Naive thymus-derived CD8-positive, alpha-beta T cell (primary cell): ENCODE results near the gene CYTH1. TPM values are rescaled to one million over a fixed set of nuclear protein-coding genes. Genes with fewer than 3 reads are reported as not detected.

Experiments used
- ATAC-seq, 2 donors: fragments of 150-1000 bp; cut with Tn5 transposase in 1 of 2; sonication (Bioruptor Pico), chemical (Tn5 transposase) in 1 of 2; 1 replicate in 1 of 2; 2 replicates in 1 of 2; pipeline ENCODE4 v1.10.0; 2021; ENCODE audit warnings: mild to moderate bottlenecking in 2 of 2, moderate library complexity in 2 of 2
- POLR2A ChIA-PET: fragments of 350-600 bp; sonication (Branson Sonifier 250); formaldehyde crosslinking; loops from one replicate; lab custom pipeline; 2021; ENCODE audit warnings: antibody characterized with exemption; lab: Charles Lee
- DNase-seq, 10 donors: peaks; one replicate each; pipeline versions ENCODE4 v3.0.0 to v3.0.0-alpha.2; 2020 to 2022
- H3K27ac Mint-ChIP-seq, 10 donors: one replicate each; pipeline ENCODE4 v1.8.0; 2020 to 2022; ENCODE audit warnings: mild to moderate bottlenecking in 10 of 10, mixed read lengths in 10 of 10, moderate library complexity in 4 of 10, inconsistent platforms in 1 of 10
- H3K27me3 Mint-ChIP-seq, 5 donors: one replicate each; pipeline ENCODE4 v1.8.0; 2021 to 2022; ENCODE audit warnings: mixed read lengths in 5 of 5
- H3K36me3 Mint-ChIP-seq, 3 donors: one replicate each; pipeline ENCODE4 v1.8.0; 2020 to 2022; ENCODE audit warnings: mixed read lengths in 3 of 3, mild to moderate bottlenecking in 2 of 3, inconsistent platforms in 1 of 3
- H3K4me1 Mint-ChIP-seq, 4 donors: one replicate each; pipeline ENCODE4 v1.8.0; 2021 to 2022; ENCODE audit warnings: mixed read lengths in 4 of 4
- H3K4me3 Mint-ChIP-seq, 10 donors: one replicate each; pipeline ENCODE4 v1.8.0; 2020 to 2022; ENCODE audit warnings: mild to moderate bottlenecking in 10 of 10, mixed read lengths in 10 of 10, moderate library complexity in 6 of 10, inconsistent platforms in 1 of 10
- H3K9me3 Mint-ChIP-seq, 9 donors: one replicate each; pipeline ENCODE4 v1.8.0; 2020 to 2022; ENCODE audit warnings: mixed read lengths in 9 of 9, mild to moderate bottlenecking in 3 of 9, inconsistent platforms in 1 of 9, moderate library complexity in 1 of 9
- polyA plus RNA-seq, 3 donors: library from polyadenylated mRNA; unstranded; fragments of 300-500 nt; fragmentation: Illumina TruSeq; gene quantifications; one replicate each; pipeline ENCODE4 v1.2.3, GENCODE V29; 2021
- total RNA-seq, 8 experiments: library from RNA in 2 of 8; stranded (reverse) in 2 of 8; gene quantifications; one replicate each; pipeline ENCODE4 v1.2.3 and lab custom pipeline; 2021 to 2026

CYTH1 gene
- total RNA-seq (100 to 1,000 TPM; 415 to 423 TPM), polyA plus RNA-seq (100 to 1,000 TPM; 220 to 320 (median 243) TPM), total RNA-seq (lab: John Stamatoyannopoulos, UW) (189 to 820 (median 590) reads per million in 6 experiments)

- POLR2A ChIA-PET, result interaction anchor here (0.7 to 9.4 kb wide), 11 partner anchors 8 to 59 kb away, joined by 3 to 188 read pairs (median 9); partner anchors contain the start of gene USP36
- Mint-ChIP-seq H3K4me3 (peak within 1 kb of the TSS; percentile 88 to 98 (median 94)), H3K9me3 (no peaks in the 10 kb centered on the region), H3K36me3 (peaks cover 0 to 7% (median 6%) of the 10 kb centered on the region in 3 donors), H3K27me3 (no peaks in the 10 kb centered on the region), H3K4me1 (peaks cover 12 to 72% (median 54%) of the 10 kb centered on the region in 4 donors), H3K27ac (peak within 1 kb of the TSS; percentile 91 to 99 (median 95))
- DNase-seq (peak in 2 of 10 donors; percentile 35 to 45), ATAC-seq (no peak)
Measured at GRCh38 chr17:78781893-78782304, at the start of gene CYTH1. CYTH1 (minus strand) TSS chr17:78782273; CDS start chr17:78782223, 50 bp downstream.

GRCh38 chr17:78829477-78829876 lies 47.4 kb upstream of the CYTH1 start:
- peaks cover 18 to 42% (median 27%) of the 10 kb centered on the region in 4 donors for H3K4me1 Mint-ChIP-seq
- no peaks in the 10 kb centered on the region for H3K27me3 Mint-ChIP-seq
- ATAC-seq, result no peak
- H3K9me3 Mint-ChIP-seq, result no peaks in the 10 kb centered on the region
- H3K27ac Mint-ChIP-seq, result no peak overlapping the region
- POLR2A ChIA-PET, result interaction anchor here (0.8 to 1.1 kb wide), 2 partner anchors 45 to 58 kb away, joined by 3 to 4 read pairs; no protein-coding TSS in a partner anchor
- peaks cover 15 to 97% (median 47%) of the 10 kb centered on the region in 3 donors for H3K36me3 Mint-ChIP-seq
- DNase-seq, result no peak
- H3K4me3 Mint-ChIP-seq, result no peak overlapping the region

GRCh38 chr17:78828470-78829185 lies 46.6 kb upstream of the CYTH1 start:
- no peaks in the 10 kb centered on the region for H3K9me3 Mint-ChIP-seq
- peaks cover 15 to 97% (median 54%) of the 10 kb centered on the region in 3 donors for H3K36me3 Mint-ChIP-seq
- POLR2A ChIA-PET, result interaction anchor here (0.8 to 1.7 kb wide), 3 partner anchors 10 to 57 kb away, joined by 3 to 5 read pairs (median 4); no protein-coding TSS in a partner anchor
- H3K27me3 Mint-ChIP-seq, result no peaks in the 10 kb centered on the region
- DNase-seq (no peak), ATAC-seq (peak; percentile 24 to 46)
- H3K27ac Mint-ChIP-seq, result peak overlapping the region in 5 of 10 donors; percentile 27 to 81 (median 68)
- H3K4me1 Mint-ChIP-seq, result peaks cover 21 to 50% (median 31%) of the 10 kb centered on the region in 4 donors
- peak overlapping the region in 1 of 10 donors; percentile 44 for H3K4me3 Mint-ChIP-seq

- no peaks in the 10 kb centered on the region for H3K9me3 Mint-ChIP-seq
- POLR2A ChIA-PET, result interaction anchor here (0.9 to 1.7 kb wide), 3 partner anchors 8 to 21 kb away, joined by 3 to 5 read pairs (median 3); no protein-coding TSS in a partner anchor
- H3K36me3 Mint-ChIP-seq, result peaks cover 15 to 97% (median 57%) of the 10 kb centered on the region in 3 donors
- DNase-seq (no peak), ATAC-seq (no peak)
- H3K4me3 Mint-ChIP-seq, result no peak overlapping the region
- H3K27me3 Mint-ChIP-seq, result no peaks in the 10 kb centered on the region
- peak overlapping the region in 4 of 10 donors; percentile 21 to 58 (median 40) for H3K27ac Mint-ChIP-seq
- peaks cover 20 to 50% (median 35%) of the 10 kb centered on the region in 4 donors for H3K4me1 Mint-ChIP-seq
Measured at GRCh38 chr17:78826836-78827509, 44.9 kb upstream of the CYTH1 start.

GRCh38 chr17:78826421-78826820 lies 44.3 kb upstream of the CYTH1 start:
- peak overlapping the region in 5 of 10 donors; percentile 18 to 41 (median 21) for H3K27ac Mint-ChIP-seq
- no peaks in the 10 kb centered on the region for H3K9me3 Mint-ChIP-seq
- POLR2A ChIA-PET, result interaction anchor here (0.6 to 0.9 kb wide), 2 partner anchors 20 to 35 kb away, joined by 3 read pairs; no protein-coding TSS in a partner anchor

GRCh38 chr17:78825696-78826095 lies 43.6 kb upstream of the CYTH1 start:
- POLR2A ChIA-PET, result interaction anchor here (0.6 kb wide), 1 partner anchor 35 kb away, joined by 3 read pairs; no protein-coding TSS in a partner anchor
- no peaks in the 10 kb centered on the region for H3K9me3 Mint-ChIP-seq
- H3K27me3 Mint-ChIP-seq, result no peaks in the 10 kb centered on the region
- H3K4me3 Mint-ChIP-seq, result peak overlapping the region in 1 of 10 donors; percentile 31
- peaks cover 20 to 53% (median 36%) of the 10 kb centered on the region in 4 donors for H3K4me1 Mint-ChIP-seq
- ATAC-seq (no peak), DNase-seq (no peak)
- peaks cover 15 to 97% (median 61%) of the 10 kb centered on the region in 3 donors for H3K36me3 Mint-ChIP-seq
- H3K27ac Mint-ChIP-seq, result peak overlapping the region; percentile 37 to 93 (median 77)

More at GRCh38 chr17:78826421-78826820, 44.3 kb upstream of the CYTH1 start:
- no peak for ATAC-seq
- Mint-ChIP-seq H3K4me1 (peaks cover 20 to 50% (median 35%) of the 10 kb centered on the region in 4 donors), H3K36me3 (peaks cover 15 to 97% (median 57%) of the 10 kb centered on the region in 3 donors), H3K4me3 (no peak overlapping the region), H3K27me3 (no peaks in the 10 kb centered on the region)
- DNase-seq, result no peak

- Mint-ChIP-seq H3K9me3 (no peaks in the 10 kb centered on the region), H3K36me3 (peaks cover 9 to 98% (median 59%) of the 10 kb centered on the region in 3 donors), H3K4me1 (peaks cover 23 to 58% (median 43%) of the 10 kb centered on the region in 4 donors), H3K4me3 (peak overlapping the region in 1 of 10 donors; percentile 57), H3K27me3 (no peaks in the 10 kb centered on the region), H3K27ac (peak overlapping the region in 9 of 10 donors; percentile 72 to 95 (median 86))
- no peak for ATAC-seq
- POLR2A ChIA-PET, result interaction anchor here (0.6 kb wide), 2 partner anchors 19 to 46 kb away, joined by 3 to 8 read pairs; no protein-coding TSS in a partner anchor
- DNase-seq, result no peak
Measured at GRCh38 chr17:78824240-78824639, 42.2 kb upstream of the CYTH1 start.

GRCh38 chr17:78823282-78824046 lies 41.4 kb upstream of the CYTH1 start:
- peak overlapping the region in 1 of 10 donors; percentile 25 for H3K4me3 Mint-ChIP-seq
- H3K4me1 Mint-ChIP-seq, result peaks cover 25 to 64% (median 50%) of the 10 kb centered on the region in 4 donors
- H3K9me3 Mint-ChIP-seq, result no peaks in the 10 kb centered on the region
- H3K27me3 Mint-ChIP-seq, result no peaks in the 10 kb centered on the region
- peaks cover 8 to 98% (median 59%) of the 10 kb centered on the region in 3 donors for H3K36me3 Mint-ChIP-seq
- ATAC-seq, result no peak
- peak overlapping the region; percentile 60 to 95 (median 86) for H3K27ac Mint-ChIP-seq
- POLR2A ChIA-PET, result interaction anchor here (0.6 kb wide), 1 partner anchor 44 kb away, joined by 3 read pairs; no protein-coding TSS in a partner anchor
- DNase-seq, result no peak

GRCh38 chr17:78822552-78822951 lies 40.5 kb upstream of the CYTH1 start:
- Mint-ChIP-seq H3K27ac (peak overlapping the region; percentile 71 to 95 (median 86)), H3K4me1 (peaks cover 21 to 67% (median 55%) of the 10 kb centered on the region in 4 donors), H3K27me3 (no peaks in the 10 kb centered on the region), H3K4me3 (peak overlapping the region in 3 of 10 donors; percentile 22 to 62 (median 25)), H3K36me3 (peaks cover 3 to 94% (median 53%) of the 10 kb centered on the region in 3 donors), H3K9me3 (no peaks in the 10 kb centered on the region)
- POLR2A ChIA-PET, result interaction anchor here (0.6 to 1.0 kb wide), 2 partner anchors 12 to 1433 kb away, joined by 4 to 6 read pairs; no protein-coding TSS in a partner anchor
- DNase-seq (no peak), ATAC-seq (no peak)

- no peaks in the 10 kb centered on the region for H3K27me3 Mint-ChIP-seq
- H3K4me3 Mint-ChIP-seq, result peak overlapping the region in 2 of 10 donors; percentile 14 to 16
- POLR2A ChIA-PET, result interaction anchor here (0.6 to 1.0 kb wide), 2 partner anchors 11 to 1433 kb away, joined by 4 to 6 read pairs; no protein-coding TSS in a partner anchor
- H3K27ac Mint-ChIP-seq, result peak overlapping the region; percentile 19 to 98 (median 80)
- no peak for DNase-seq
- no peaks in the 10 kb centered on the region for H3K9me3 Mint-ChIP-seq
- no peak for ATAC-seq
- peaks cover 22 to 71% (median 60%) of the 10 kb centered on the region in 4 donors for H3K4me1 Mint-ChIP-seq
- peaks cover 5 to 95% (median 55%) of the 10 kb centered on the region in 3 donors for H3K36me3 Mint-ChIP-seq
Measured at GRCh38 chr17:78821961-78822360, 39.9 kb upstream of the CYTH1 start.

GRCh38 chr17:78820841-78821240 lies 38.8 kb upstream of the CYTH1 start:
- no peak for DNase-seq
- POLR2A ChIA-PET, result interaction anchor here (0.8 to 3.2 kb wide), 2 partner anchors 17 to 20 kb away, joined by 3 to 23 read pairs; partner anchors contain the start of gene USP36
- Mint-ChIP-seq H3K9me3 (no peaks in the 10 kb centered on the region), H3K27me3 (no peaks in the 10 kb centered on the region), H3K4me3 (peak overlapping the region in 2 of 10 donors; percentile 32 to 49), H3K36me3 (peaks cover 8 to 92% (median 55%) of the 10 kb centered on the region in 3 donors), H3K4me1 (peaks cover 25 to 72% (median 59%) of the 10 kb centered on the region in 4 donors), H3K27ac (peak overlapping the region; percentile 63 to 98 (median 96))
- no peak for ATAC-seq
